Measurements from ENCODE around the gene RNF208.

- TF ChIP-seq POLR2AphosphoS5 (IDR thresholded peaks at IDR 0.05) (no peak), CTCF (IDR thresholded peaks at IDR 0.05) (no peak)
Observed at GRCh38 chr9:137182836-137183235, 39.2 kb downstream of the RNF208 start.

Measured in breast epithelium (tissue), 3 donors.